Endothelial cell (in vitro differentiated cells): ENCODE results near the gene ZBTB34. TPM values are rescaled to one million over a fixed set of nuclear protein-coding genes. Genes with fewer than 3 reads are reported as not detected.

ENCODE experiments used
- DNase-seq: peaks from one replicate; pipeline ENCODE4 v3.0.0; 2021; ENCODE audit warnings: low spot score
- H3K27ac Mint-ChIP-seq: one replicate; pipeline ENCODE4 v1.8.0; 2021; ENCODE audit warnings: mixed read lengths, inconsistent platforms; ENCODE audit not compliant: unreplicated experiment
- H3K27me3 Mint-ChIP-seq: one replicate; pipeline ENCODE4 v1.8.0; 2021; ENCODE audit warnings: mild to moderate bottlenecking, moderate library complexity, mixed read lengths, inconsistent platforms; ENCODE audit not compliant: unreplicated experiment
- H3K36me3 Mint-ChIP-seq: one replicate; pipeline ENCODE4 v1.8.0; 2021; ENCODE audit warnings: mild to moderate bottlenecking, low read depth, mixed read lengths, inconsistent platforms; ENCODE audit not compliant: unreplicated experiment
- H3K4me1 Mint-ChIP-seq: one replicate; pipeline ENCODE4 v1.8.0; 2021; ENCODE audit warnings: mild to moderate bottlenecking, mixed read lengths, inconsistent platforms; ENCODE audit not compliant: unreplicated experiment
- H3K4me3 Mint-ChIP-seq: one replicate; pipeline ENCODE4 v1.8.0; 2021; ENCODE audit warnings: mild to moderate bottlenecking, mixed read lengths, inconsistent platforms; ENCODE audit not compliant: unreplicated experiment
- H3K9me3 Mint-ChIP-seq: one replicate; pipeline ENCODE4 v1.8.0; 2021; ENCODE audit warnings: mixed read lengths, inconsistent platforms; ENCODE audit not compliant: unreplicated experiment
- CTCF ChIP-seq: fragments of 200-600 bp; sonication (generic); IDR thresholded peaks from one replicate; pipeline ENCODE4 v1.5.0; 2021; ENCODE audit warnings: antibody characterized with exemption; ENCODE audit not compliant: unreplicated experiment
- total RNA-seq: library from RNA; stranded (reverse); fragmentation: NEBNext Ultra II Directional; extraction: Animal tissue kit (Norgen Biotek cat#: 25700); gene quantifications from one replicate; pipeline ENCODE4 v1.2.1, GENCODE V29; 2021; ENCODE audit not compliant: unreplicated experiment

Gene ZBTB34
- total RNA-seq, 1 donor from 2014 or later, result 22.9 TPM

- DNase-seq, result no peak
These were observed 56.5 kb downstream of the ZBTB34 start for GRCh38 chr9:126916909-126917308.

GRCh38 chr9:126919193-126919592 lies 58.8 kb downstream of the ZBTB34 start:
- TF ChIP-seq CTCF, result no peak
- no peak overlapping the region for H3K4me3 Mint-ChIP-seq
- H3K27me3 Mint-ChIP-seq, result peaks cover 3% of the 10 kb centered on the region
- H3K9me3 Mint-ChIP-seq, result no peaks in the 10 kb centered on the region
- no peak overlapping the region for H3K27ac Mint-ChIP-seq
- no peaks in the 10 kb centered on the region for H3K36me3 Mint-ChIP-seq
- DNase-seq, result no peak
- peaks cover 7% of the 10 kb centered on the region for H3K4me1 Mint-ChIP-seq

More at GRCh38 chr9:126916909-126917308, 56.5 kb downstream of the ZBTB34 start:
- peaks cover 7% of the 10 kb centered on the region for H3K4me1 Mint-ChIP-seq
- H3K9me3 Mint-ChIP-seq, result no peaks in the 10 kb centered on the region
- no peak for TF ChIP-seq CTCF
- no peak overlapping the region for H3K4me3 Mint-ChIP-seq
- no peaks in the 10 kb centered on the region for H3K36me3 Mint-ChIP-seq
- peaks cover 8% of the 10 kb centered on the region for H3K27me3 Mint-ChIP-seq
- H3K27ac Mint-ChIP-seq, result no peak overlapping the region

- no peaks in the 10 kb centered on the region for H3K4me1 Mint-ChIP-seq
- no peak overlapping the region for H3K4me3 Mint-ChIP-seq
- H3K9me3 Mint-ChIP-seq, result no peaks in the 10 kb centered on the region
- H3K27ac Mint-ChIP-seq, result no peak overlapping the region
- no peak for DNase-seq
- TF ChIP-seq CTCF, result no peak
- no peaks in the 10 kb centered on the region for H3K27me3 Mint-ChIP-seq
- H3K36me3 Mint-ChIP-seq, result no peaks in the 10 kb centered on the region
These were observed 65.4 kb downstream of the ZBTB34 start for GRCh38 chr9:126925876-126926275.

- H3K9me3 Mint-ChIP-seq, result no peaks in the 10 kb centered on the region
- DNase-seq, result no peak
- no peak overlapping the region for H3K4me3 Mint-ChIP-seq
- TF ChIP-seq CTCF, result no peak
- no peaks in the 10 kb centered on the region for H3K27me3 Mint-ChIP-seq
- H3K36me3 Mint-ChIP-seq, result no peaks in the 10 kb centered on the region
- no peaks in the 10 kb centered on the region for H3K4me1 Mint-ChIP-seq
- no peak overlapping the region for H3K27ac Mint-ChIP-seq
These were observed 65.9 kb downstream of the ZBTB34 start for GRCh38 chr9:126926364-126926763.

GRCh38 chr9:126927419-126927818 lies 67.0 kb downstream of the ZBTB34 start:
- Mint-ChIP-seq H3K27me3 (no peaks in the 10 kb centered on the region), H3K9me3 (no peaks in the 10 kb centered on the region), H3K36me3 (no peaks in the 10 kb centered on the region), H3K27ac (no peak overlapping the region), H3K4me3 (no peak overlapping the region), H3K4me1 (no peaks in the 10 kb centered on the region)
- DNase-seq, result no peak
- TF ChIP-seq CTCF, result no peak
